ENCODE data around the gene C13orf46. TPM values are rescaled to one million over a fixed set of nuclear protein-coding genes. Genes with fewer than 3 reads are reported as not detected.
"Not testable (repeated sequence)": the region's sequence is repeated elsewhere in the genome, so short reads cannot be mapped to it uniquely, and the experiment has no call there.

Gene C13orf46
- total RNA-seq, 1 experiment from 2014 or later, result 0.10 TPM

- DNase-seq (ENCODE audit: low read depth), result no peak
Measured at GRCh38 chr13:113995051-113995601, 21.2 kb upstream of the C13orf46 start.

- DNase-seq (ENCODE audit: low read depth), result no peak
Measured at GRCh38 chr13:113992276-113993005, 18.6 kb upstream of the C13orf46 start.

- DNase-seq (ENCODE audit: low read depth), result no peak
Measured at GRCh38 chr13:113991676-113992179, 17.9 kb upstream of the C13orf46 start.

- no peak for DNase-seq (ENCODE audit: low read depth)
Measured at GRCh38 chr13:113991191-113991669, 17.4 kb upstream of the C13orf46 start.

- no peak for DNase-seq (ENCODE audit: low read depth)
Measured at GRCh38 chr13:113990321-113990837, 16.5 kb upstream of the C13orf46 start.

- no peak for DNase-seq (ENCODE audit: low read depth)
Measured at GRCh38 chr13:113989585-113990300, 15.9 kb upstream of the C13orf46 start.

GRCh38 chr13:113988859-113989258 lies 15.0 kb upstream of the C13orf46 start:
- not testable (repeated sequence) for DNase-seq (ENCODE audit: low read depth)

- DNase-seq (ENCODE audit: low read depth), result no peak
Measured at GRCh38 chr13:113982296-113982661, 8.4 kb upstream of the C13orf46 start.

- no peak for DNase-seq (ENCODE audit: low read depth)
Measured at GRCh38 chr13:113981611-113982295, 7.9 kb upstream of the C13orf46 start.

- no peak for DNase-seq (ENCODE audit: low read depth)
Measured at GRCh38 chr13:113981194-113981605, 7.3 kb upstream of the C13orf46 start.

- DNase-seq (ENCODE audit: low read depth), result no peak
Measured at GRCh38 chr13:113980489-113981064, 6.7 kb upstream of the C13orf46 start.

- DNase-seq (ENCODE audit: low read depth), result no peak
Measured at GRCh38 chr13:113979791-113980471, 6.1 kb upstream of the C13orf46 start.

GRCh38 chr13:113978741-113979481 lies 5.0 kb upstream of the C13orf46 start:
- no peak for DNase-seq (ENCODE audit: low read depth)

- no peak for DNase-seq (ENCODE audit: low read depth)
Measured at GRCh38 chr13:113977976-113978375, 4.1 kb upstream of the C13orf46 start.

GRCh38 chr13:113976711-113977684 lies 3.1 kb upstream of the C13orf46 start:
- DNase-seq (ENCODE audit: low read depth), result peak; percentile 79

GRCh38 chr13:113975416-113975815 lies 1.5 kb upstream of the C13orf46 start:
- no peak for DNase-seq (ENCODE audit: low read depth)

- no peak for DNase-seq (ENCODE audit: low read depth)
Measured at GRCh38 chr13:113974304-113975281, 717 bp upstream of the C13orf46 start.

All from M059J (cell line).